ENCODE results near the gene FAM219B.

DNA sequence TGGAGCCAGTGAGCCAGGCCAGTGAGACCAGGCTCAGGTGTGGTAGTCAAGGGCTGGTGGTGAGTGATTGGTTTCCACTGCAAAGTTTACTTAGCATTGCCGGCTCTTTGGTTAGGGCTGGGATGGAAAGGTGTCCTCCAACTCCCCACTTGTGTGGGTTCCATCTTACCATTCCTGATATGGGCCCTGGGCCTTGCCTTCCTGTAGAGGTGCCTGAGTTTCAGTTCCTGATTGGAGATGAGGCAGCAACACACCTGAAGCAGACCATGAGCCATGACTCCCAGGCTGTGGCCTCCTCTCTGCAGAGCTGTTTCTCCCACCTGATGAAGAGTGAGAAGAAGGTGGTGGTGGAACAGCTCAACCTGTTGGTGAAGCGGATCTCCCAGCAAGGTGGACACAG lies 13.7 kb downstream of the FAM219B start:
- no peak for TF ChIP-seq CTCF (conservative IDR thresholded peaks at IDR 0.05; ENCODE audit: low read length)
- no peak for TF ChIP-seq EZH2phosphoT487 (IDR thresholded peaks at IDR 0.05; ENCODE audit: borderline replicate concordance, low read depth, low read length)

Measured in OCI-LY7 (cell line).